SU-DHL-6 (cell line): ENCODE measurements around the gene CDC16.
"Not testable (repeated sequence)": the region's sequence is repeated elsewhere in the genome, so short reads cannot be mapped to it uniquely, and the experiment has no call there.

ENCODE experiments used
- H2AFZ ChIP-seq: fragments of 200-600 bp; sonication (generic); 2 replicates; pipeline ENCODE4 v1.6.1; 2014; ENCODE audit warnings: low read depth, mild to moderate bottlenecking, moderate library complexity, mixed read lengths, antibody characterized with exemption, low read length; ENCODE audit not compliant: severe bottlenecking
- H3F3A ChIP-seq: fragments of 200-600 bp; shearing (Covaris generic); 2 replicates; pipeline ENCODE4 v1.6.0; 2016; ENCODE audit warnings: antibody characterized with exemption, mild to moderate bottlenecking; ENCODE audit not compliant: insufficient read depth
- H3K27ac ChIP-seq: fragments of 200-600 bp; sonication (generic); 2 replicates; pipeline ENCODE4 v1.5.1; 2016; ENCODE audit warnings: low read depth, mild to moderate bottlenecking, low read length, moderate library complexity, mixed read lengths
- H3K27me3 ChIP-seq: fragments of 200-600 bp; sonication (generic), shearing (Covaris generic); 2 replicates; pipeline ENCODE4 v1.6.0; 2014; ENCODE audit warnings: mild to moderate bottlenecking, low read length
- H3K36me3 ChIP-seq: fragments of 200-600 bp; sonication (generic); 2 replicates; pipeline ENCODE4 v1.6.1; 2014; ENCODE audit warnings: mild to moderate bottlenecking, low read length, mixed read lengths
- H3K4me2 ChIP-seq: fragments of 300-600, 200-600 bp; shearing (Covaris generic), sonication (generic); 2 replicates; pipeline ENCODE4 v1.6.0; 2014; ENCODE audit warnings: low read length, low read depth, mild to moderate bottlenecking; ENCODE audit not compliant: poor library complexity, severe bottlenecking
- H3K4me3 ChIP-seq: fragments of 200-600 bp; sonication (generic); 2 replicates; pipeline ENCODE4 v1.5.1; 2014; ENCODE audit warnings: antibody characterized with exemption, low read length, mild to moderate bottlenecking, mixed read lengths; ENCODE audit not compliant: insufficient read depth, poor library complexity, severe bottlenecking
- H3K79me2 ChIP-seq: fragments of 200-600 bp; sonication (generic); 2 replicates; pipeline ENCODE4 v1.6.1; 2014; ENCODE audit warnings: mild to moderate bottlenecking, low read length, moderate library complexity; ENCODE audit not compliant: insufficient read depth
- H3K9ac ChIP-seq: fragments of 200-600 bp; sonication (generic); 2 replicates; pipeline ENCODE4 v1.7.0; 2014; ENCODE audit warnings: mild to moderate bottlenecking, low read length
- H3K9me2 ChIP-seq: fragments of 200-600 bp; sonication (generic); replicated peaks from 2 replicates; pipeline ENCODE4 v1.6.1; 2014; ENCODE audit warnings: low read length; ENCODE audit not compliant: insufficient read depth
- H3K9me3 ChIP-seq: fragments of 200-600 bp; sonication (generic); 2 replicates; pipeline ENCODE4 v1.6.1; 2014; ENCODE audit warnings: low read length, mixed read lengths; ENCODE audit not compliant: insufficient read depth
- H4K20me1 ChIP-seq: fragments of 200-600 bp; sonication (generic); 2 replicates; pipeline ENCODE4 v1.6.1; 2014; ENCODE audit warnings: low read depth, mild to moderate bottlenecking, antibody characterized with exemption, low read length, moderate library complexity, mixed read lengths
- EZH2phosphoT487 ChIP-seq: fragments of 200-600 bp; sonication (generic), shearing (Covaris generic); conservative IDR thresholded peaks from 2 replicates; pipeline ENCODE4 v1.6.1; 2018; ENCODE audit warnings: mild to moderate bottlenecking, antibody characterized with exemption, low read length, moderate library complexity, mixed read lengths
- TF ChIP-seq, protein P1 (sequence below): fragments of 200-600 bp; sonication (generic); IDR thresholded peaks from one replicate; pipeline ENCODE4 v1.5.1; 2017; ENCODE audit warnings: antibody characterized with exemption, mild to moderate bottlenecking, low read length, moderate library complexity; ENCODE audit not compliant: insufficient read depth, poor library complexity, severe bottlenecking

CDC16 gene

DNA sequence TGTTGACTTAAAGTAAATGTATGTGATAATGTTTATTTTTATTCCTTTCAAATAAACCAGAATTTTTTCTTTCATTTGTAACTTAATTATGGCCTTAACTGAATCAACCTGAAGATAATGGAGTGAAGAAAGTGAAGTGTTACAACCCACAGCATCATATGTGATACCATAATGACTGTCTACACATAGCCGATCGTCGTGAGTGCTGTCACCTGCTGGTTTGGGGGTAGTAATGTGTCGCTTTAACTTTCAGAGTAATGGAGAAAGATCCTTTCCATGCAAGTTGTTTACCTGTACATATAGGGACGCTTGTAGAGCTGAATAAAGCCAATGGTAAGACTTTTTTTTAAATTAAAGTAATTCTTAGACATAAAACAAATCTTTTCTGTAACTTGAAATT is 9.9 kb downstream of the CDC16 start:
- H3K36me3 ChIP-seq = peaks cover 65% of the 10 kb centered on the region
- no peaks in the 10 kb centered on the region for H3F3A ChIP-seq

DNA sequence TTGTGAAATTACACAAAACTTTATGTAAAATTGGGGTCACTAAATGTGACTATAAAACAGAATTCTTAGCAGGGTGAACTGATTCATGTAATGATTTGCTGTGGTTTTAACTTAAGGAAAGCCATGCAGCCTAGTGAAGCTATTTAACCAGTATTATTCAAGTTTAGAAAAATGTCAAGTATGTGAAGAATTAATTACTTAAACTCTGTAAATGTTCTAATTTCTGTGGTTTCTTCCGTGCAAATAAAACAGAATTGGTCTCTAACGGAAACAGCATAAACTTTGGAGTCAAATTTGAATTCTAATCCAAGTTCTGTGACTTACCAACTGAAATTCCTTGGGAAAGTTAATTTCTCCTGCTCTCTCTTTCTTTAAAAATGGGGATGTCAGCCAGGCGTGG is 13.3 kb downstream of the CDC16 start:
- Histone ChIP-seq H2AFZ (no peak overlapping the region), H3K9me3 (no peaks in the 10 kb centered on the region), H3K4me3 (no peak overlapping the region), H3K9ac (no peak overlapping the region), H3K27ac (no peak overlapping the region), H3K9me2 (no peaks in the 10 kb centered on the region), H3K27me3 (no peaks in the 10 kb centered on the region), H3K36me3 (peaks cover 63% of the 10 kb centered on the region), H3K4me2 (no peak overlapping the region), H4K20me1 (no peaks in the 10 kb centered on the region), H3F3A (no peaks in the 10 kb centered on the region), H3K79me2 (no peaks in the 10 kb centered on the region)
- TF ChIP-seq EZH2phosphoT487 = no peak
- TF ChIP-seq, protein P1, sequence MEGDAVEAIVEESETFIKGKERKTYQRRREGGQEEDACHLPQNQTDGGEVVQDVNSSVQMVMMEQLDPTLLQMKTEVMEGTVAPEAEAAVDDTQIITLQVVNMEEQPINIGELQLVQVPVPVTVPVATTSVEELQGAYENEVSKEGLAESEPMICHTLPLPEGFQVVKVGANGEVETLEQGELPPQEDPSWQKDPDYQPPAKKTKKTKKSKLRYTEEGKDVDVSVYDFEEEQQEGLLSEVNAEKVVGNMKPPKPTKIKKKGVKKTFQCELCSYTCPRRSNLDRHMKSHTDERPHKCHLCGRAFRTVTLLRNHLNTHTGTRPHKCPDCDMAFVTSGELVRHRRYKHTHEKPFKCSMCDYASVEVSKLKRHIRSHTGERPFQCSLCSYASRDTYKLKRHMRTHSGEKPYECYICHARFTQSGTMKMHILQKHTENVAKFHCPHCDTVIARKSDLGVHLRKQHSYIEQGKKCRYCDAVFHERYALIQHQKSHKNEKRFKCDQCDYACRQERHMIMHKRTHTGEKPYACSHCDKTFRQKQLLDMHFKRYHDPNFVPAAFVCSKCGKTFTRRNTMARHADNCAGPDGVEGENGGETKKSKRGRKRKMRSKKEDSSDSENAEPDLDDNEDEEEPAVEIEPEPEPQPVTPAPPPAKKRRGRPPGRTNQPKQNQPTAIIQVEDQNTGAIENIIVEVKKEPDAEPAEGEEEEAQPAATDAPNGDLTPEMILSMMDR = no peak

More for the DNA sequence above, 9.9 kb downstream of the CDC16 start:
- H3K4me3 ChIP-seq = no peak overlapping the region
- no peak overlapping the region for H3K9ac ChIP-seq
- H3K27ac ChIP-seq = no peak overlapping the region
- TF ChIP-seq, protein P1 = no peak
- no peak for TF ChIP-seq EZH2phosphoT487
- H3K27me3 ChIP-seq = no peaks in the 10 kb centered on the region
- H3K9me3 ChIP-seq = no peaks in the 10 kb centered on the region
- H3K79me2 ChIP-seq = no peaks in the 10 kb centered on the region; the same call in 1 of the 2 replicates
- no peak overlapping the region for H3K4me2 ChIP-seq
- H3K9me2 ChIP-seq = no peaks in the 10 kb centered on the region
- no peaks in the 10 kb centered on the region; the same call in 1 of the 2 replicates for H4K20me1 ChIP-seq
- no peak overlapping the region for H2AFZ ChIP-seq

DNA sequence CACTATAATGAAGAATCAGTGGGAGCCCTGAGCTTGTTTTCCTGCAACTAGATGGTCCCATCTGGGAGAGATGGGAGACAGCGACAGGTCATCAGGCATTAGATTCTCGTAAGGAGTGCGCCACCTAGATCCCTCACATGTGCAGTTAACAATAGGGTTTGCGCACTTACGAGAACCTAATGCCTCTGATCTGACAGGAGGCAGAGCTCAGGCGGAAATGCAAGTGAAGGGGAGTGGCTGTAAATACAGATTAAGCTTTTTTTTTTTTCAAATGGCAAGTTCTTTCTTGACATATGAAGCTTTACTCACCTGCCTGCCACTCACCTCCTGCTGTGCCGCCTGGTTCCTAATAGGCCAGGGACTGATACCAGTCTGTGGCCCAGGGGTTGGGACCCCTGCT is 14.4 kb downstream of the CDC16 start:
- Histone ChIP-seq H3K9me3 (no peaks in the 10 kb centered on the region), H3K36me3 (peaks cover 56% of the 10 kb centered on the region), H4K20me1 (no peaks in the 10 kb centered on the region), H3K9ac (no peak overlapping the region), H3K4me3 (no peak overlapping the region), H3F3A (no peaks in the 10 kb centered on the region), H3K27me3 (no peaks in the 10 kb centered on the region), H3K79me2 (no peaks in the 10 kb centered on the region), H2AFZ (no peak overlapping the region), H3K4me2 (no peak overlapping the region), H3K9me2 (no peaks in the 10 kb centered on the region), H3K27ac (no peak overlapping the region)
- no peak for TF ChIP-seq EZH2phosphoT487
- TF ChIP-seq, protein P1 = no peak

DNA sequence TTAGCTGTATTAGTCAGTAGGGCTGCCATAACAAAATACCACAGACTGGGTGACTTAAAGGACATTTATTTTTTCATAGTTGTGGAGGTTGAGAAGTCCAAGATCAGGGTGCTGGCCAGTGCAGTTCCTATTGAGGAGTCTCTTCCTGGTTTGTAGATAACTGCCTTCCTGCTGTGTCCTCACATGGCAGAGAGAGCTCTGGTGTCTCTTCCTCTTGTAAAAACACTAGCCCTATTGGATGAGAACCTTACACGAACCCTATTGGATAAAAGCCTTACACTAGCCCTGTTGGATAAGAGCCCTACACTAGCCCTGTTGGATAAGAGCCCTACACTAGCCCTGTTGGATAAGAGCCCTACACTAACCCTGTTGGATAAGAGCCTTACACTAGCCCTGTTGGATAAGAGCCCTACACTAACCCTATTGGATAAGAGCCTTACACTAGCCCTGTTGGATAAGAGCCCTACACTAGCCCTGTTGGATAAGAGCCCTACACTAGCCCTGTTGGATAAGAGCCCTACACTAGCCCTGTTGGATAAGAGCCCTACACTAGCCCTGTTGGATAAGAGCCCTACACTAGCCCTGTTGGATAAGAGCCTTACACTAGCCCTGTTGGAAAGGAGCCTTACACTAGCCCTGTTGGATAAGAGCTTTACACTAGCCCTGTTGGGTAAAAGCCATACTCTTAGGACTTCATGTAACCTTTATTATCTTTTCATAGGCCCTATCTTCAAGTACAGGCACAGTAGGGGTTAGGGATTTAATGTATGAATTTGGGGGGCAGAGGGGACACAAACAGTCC is 17.1 kb downstream of the CDC16 start:
- not testable (repeated sequence) for H3K9me2 ChIP-seq, H2AFZ ChIP-seq, H3K79me2 ChIP-seq, H3K27ac ChIP-seq, H4K20me1 ChIP-seq, H3K27me3 ChIP-seq, H3K4me3 ChIP-seq, H3K4me2 ChIP-seq, H3F3A ChIP-seq, H3K9me3 ChIP-seq, H3K9ac ChIP-seq
- H3K36me3 ChIP-seq = peaks cover 51% of the 10 kb centered on the region; the same call in 1 of the 2 replicates
